Activated naive CD8-positive, alpha-beta T cell (primary cell): ENCODE data around the gene ZCCHC7.
"Not testable (repeated sequence)": the region's sequence is repeated elsewhere in the genome, so short reads cannot be mapped to it uniquely, and the experiment has no call there.

Source experiments
- H3K27ac Mint-ChIP-seq: one replicate; pipeline ENCODE4 v1.8.0; 2021; ENCODE audit warnings: mixed read lengths
- H3K27me3 Mint-ChIP-seq: one replicate; pipeline ENCODE4 v1.8.0; 2021; ENCODE audit warnings: mixed read lengths
- H3K36me3 Mint-ChIP-seq: one replicate; pipeline ENCODE4 v1.8.0; 2021; ENCODE audit warnings: mixed read lengths
- H3K4me1 Mint-ChIP-seq: one replicate; pipeline ENCODE4 v1.8.0; 2021; ENCODE audit warnings: low read depth, mixed read lengths
- H3K4me3 Mint-ChIP-seq: one replicate; pipeline ENCODE4 v1.8.0; 2021; ENCODE audit warnings: mild to moderate bottlenecking, mixed read lengths
- H3K9me3 Mint-ChIP-seq: one replicate; pipeline ENCODE4 v1.8.0; 2021; ENCODE audit warnings: low read depth, mixed read lengths

Gene ZCCHC7

DNA sequence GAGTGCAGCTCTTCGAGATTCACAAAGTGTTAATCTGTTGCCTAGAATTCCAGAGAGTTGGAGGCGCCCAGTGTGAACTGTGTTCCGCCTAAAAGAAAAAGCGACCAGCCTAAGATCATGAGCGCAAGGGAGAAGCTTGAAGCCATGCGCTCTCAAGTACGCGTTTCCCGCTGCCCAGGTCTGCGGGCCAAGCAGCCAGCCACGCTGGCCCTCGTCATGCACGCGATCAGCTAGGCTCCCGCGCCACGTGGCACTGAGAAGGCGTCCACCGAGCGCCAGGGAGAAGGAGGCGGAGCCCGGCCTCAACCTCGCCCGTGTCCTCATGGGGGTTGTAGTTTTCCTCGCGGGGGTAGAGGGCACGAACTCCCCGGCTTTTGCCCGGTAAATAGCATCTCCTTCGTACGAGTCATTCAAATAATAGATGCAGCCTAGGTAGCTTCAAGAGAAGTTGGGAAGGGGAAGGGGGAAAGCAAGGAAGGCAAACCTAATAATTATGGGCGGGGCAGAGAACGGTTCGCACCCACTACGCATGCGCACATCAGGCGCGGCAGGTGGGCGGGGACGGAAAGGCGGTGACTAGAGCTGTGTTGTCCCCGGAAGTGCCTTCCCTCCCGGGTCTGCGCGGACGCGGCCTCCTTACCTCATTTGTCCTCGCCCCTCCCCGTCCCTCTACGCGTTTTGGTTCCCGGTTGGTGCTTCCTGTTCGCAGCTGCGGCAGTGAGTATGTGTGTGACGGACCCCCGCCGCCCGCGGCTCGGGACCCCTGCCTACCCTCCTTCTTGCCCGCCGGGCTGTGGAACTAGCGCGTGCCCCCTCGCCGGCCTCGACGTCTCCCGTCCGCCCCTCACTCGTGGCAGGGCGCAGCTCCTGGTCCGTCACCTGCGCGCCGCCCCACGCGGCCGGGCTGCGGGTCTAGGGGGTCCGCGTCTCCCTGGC lies at the start of gene ZCCHC7:
ZCCHC7 (plus strand) TSS at position 668 of the 936 bp plus-strand sequence.
- peaks cover 3% of the 10 kb centered on the region for H3K9me3 Mint-ChIP-seq
- H3K4me1 Mint-ChIP-seq: peaks cover 35% of the 10 kb centered on the region
- peak within 1 kb of the TSS; percentile 93 for H3K4me3 Mint-ChIP-seq
- peak within 1 kb of the TSS; percentile 97 for H3K27ac Mint-ChIP-seq
- no peaks in the 10 kb centered on the region for H3K27me3 Mint-ChIP-seq
- peaks cover 6% of the 10 kb centered on the region for H3K36me3 Mint-ChIP-seq

DNA sequence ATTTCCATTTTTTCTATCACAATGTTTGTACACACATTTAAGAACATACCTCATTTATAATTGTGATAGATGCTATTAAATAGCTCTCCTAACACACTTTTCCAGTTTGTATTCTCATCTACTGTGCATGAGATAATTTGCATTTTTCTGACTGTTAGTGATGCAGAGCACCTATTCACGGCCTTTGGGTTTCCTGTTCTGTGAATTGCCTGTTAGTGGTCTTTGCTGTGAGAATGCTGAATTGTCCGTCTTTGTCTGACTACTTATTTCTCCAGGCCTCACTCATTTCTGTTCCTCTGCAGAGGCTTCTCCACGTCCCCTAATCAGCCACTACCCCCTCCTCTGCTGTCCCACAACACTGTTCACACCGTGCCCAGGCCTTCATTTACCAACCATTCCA lies 45.6 kb upstream of the ZCCHC7 start:
- not testable (repeated sequence) for H3K4me3 Mint-ChIP-seq, H3K4me1 Mint-ChIP-seq, H3K36me3 Mint-ChIP-seq, H3K27ac Mint-ChIP-seq, H3K27me3 Mint-ChIP-seq, H3K9me3 Mint-ChIP-seq

DNA sequence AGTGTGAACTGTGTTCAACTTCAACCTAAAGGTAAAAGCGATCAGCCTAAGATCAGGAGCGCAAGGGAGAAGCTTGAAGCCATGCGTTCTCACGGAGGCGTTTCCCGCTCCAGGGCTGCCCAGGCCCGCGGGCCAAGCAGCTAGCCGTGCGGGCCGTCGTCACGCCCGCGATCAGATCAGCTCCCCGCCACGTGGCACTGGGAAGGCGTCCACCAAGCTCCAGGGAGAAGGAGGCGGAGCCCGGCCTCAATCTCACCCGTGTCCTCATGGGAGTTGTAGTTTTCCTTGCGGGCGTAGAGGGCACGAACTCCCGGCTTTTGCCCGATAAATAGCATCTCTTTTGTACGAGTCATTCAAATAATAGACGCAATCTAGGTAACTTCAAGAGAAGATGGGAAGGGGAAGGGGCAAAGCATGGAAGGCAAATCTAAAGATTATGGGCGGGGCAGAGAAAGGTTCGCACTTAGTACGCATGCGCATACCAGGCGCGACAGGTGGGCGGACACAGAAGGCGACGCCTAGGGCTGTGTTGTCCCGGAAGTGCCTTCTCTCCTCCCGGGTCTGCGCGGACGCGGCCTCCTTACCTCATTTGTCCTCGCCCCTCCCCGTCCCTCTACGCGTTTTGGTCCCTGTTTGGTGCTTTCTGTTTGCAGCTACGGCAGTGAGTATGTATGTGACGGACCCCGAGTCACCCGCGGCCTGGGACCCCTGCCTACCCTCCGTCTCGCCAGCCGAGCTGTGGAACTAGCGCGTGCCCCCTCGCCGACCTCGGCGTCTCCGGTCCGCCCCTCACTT lies 40.8 kb upstream of the ZCCHC7 start:
- Mint-ChIP-seq H3K4me1 (peaks cover 39% of the 10 kb centered on the region), H3K36me3 (peaks cover 8% of the 10 kb centered on the region), H3K27me3 (peaks cover 2% of the 10 kb centered on the region), H3K27ac (peak overlapping the region; percentile 96), H3K9me3 (no peaks in the 10 kb centered on the region), H3K4me3 (peak overlapping the region; percentile 91)

DNA sequence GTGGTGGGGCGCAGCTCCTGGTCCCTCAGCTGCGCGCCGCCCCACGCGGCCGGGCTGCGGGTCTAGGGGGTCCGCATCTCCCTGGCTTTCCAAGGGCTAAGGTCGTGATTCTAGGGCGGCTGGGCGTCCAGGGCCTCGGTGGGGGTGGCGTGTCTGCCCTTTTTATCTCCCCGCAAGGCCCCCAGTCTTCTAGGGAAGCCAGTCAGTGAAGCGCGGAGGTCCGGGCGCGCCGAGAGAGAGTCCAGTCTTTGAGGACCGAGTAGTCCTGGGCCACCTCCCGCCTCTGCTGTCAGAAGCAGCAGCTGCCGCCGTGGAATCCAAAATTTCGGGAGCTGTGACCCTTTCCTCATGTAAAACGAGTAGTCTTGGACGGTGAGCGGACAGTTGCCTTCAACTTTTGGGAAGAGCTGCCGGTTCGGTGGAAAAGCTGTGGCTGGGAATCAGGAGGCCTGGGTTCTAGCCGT lies 40.2 kb upstream of the ZCCHC7 start:
- Mint-ChIP-seq H3K27ac (peak overlapping the region; percentile 96), H3K4me3 (peak overlapping the region; percentile 91), H3K36me3 (peaks cover 11% of the 10 kb centered on the region), H3K4me1 (peaks cover 45% of the 10 kb centered on the region)
- not testable (repeated sequence) for H3K9me3 Mint-ChIP-seq, H3K27me3 Mint-ChIP-seq

DNA sequence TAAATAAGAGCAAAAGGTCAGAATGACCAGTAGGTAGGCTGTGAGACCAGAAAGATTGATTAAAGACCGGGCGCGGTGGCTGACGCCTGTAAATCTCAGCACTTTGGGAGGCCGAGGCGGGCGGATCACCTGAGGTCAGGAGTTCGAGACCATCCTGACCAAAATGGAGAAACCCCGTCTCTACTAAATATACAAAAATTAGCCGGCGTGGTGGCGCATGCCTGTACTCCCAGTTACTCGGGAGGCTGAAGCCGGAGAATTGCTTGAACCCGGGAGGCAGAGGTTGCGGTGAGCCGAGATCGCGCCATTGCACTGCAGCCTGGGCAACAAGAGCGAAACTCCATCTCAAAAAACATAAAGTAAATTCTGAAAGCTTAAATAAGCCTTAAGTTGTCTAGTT lies 38.9 kb upstream of the ZCCHC7 start:
- H3K27ac Mint-ChIP-seq, H3K9me3 Mint-ChIP-seq, H3K27me3 Mint-ChIP-seq: not testable (repeated sequence)
- H3K36me3 Mint-ChIP-seq: peaks cover 17% of the 10 kb centered on the region
- H3K4me3 Mint-ChIP-seq: peak overlapping the region; percentile 91
- peaks cover 49% of the 10 kb centered on the region for H3K4me1 Mint-ChIP-seq

DNA sequence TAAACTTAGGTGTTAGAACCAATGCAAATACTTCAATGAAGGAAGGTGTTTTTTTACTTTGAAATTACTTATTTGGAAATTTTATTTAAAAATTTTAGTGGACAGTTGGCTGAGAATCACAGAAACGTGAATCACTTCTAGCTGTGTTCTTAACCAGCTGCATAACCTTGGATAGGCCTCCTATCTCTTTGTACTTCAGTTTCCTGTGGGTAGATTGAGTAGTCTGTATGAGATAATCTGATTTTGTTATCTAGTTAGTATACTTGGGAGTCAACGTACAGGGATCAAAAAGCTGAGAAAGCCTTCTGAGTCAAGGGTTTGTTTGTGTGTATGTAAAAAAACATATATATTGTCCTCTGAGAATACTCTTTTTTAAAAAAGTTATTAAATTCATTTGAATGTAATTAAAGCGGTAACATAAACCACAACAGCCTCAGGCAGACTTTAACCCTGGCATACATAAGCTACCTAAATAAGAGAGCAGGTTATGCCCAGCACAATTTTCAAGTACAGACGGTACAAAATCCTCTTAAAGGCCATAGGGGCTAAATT lies 38.1 kb upstream of the ZCCHC7 start:
- no peak overlapping the region for H3K27ac Mint-ChIP-seq
- peaks cover 53% of the 10 kb centered on the region for H3K4me1 Mint-ChIP-seq
- peaks cover 25% of the 10 kb centered on the region for H3K36me3 Mint-ChIP-seq
- H3K27me3 Mint-ChIP-seq: no peaks in the 10 kb centered on the region
- no peaks in the 10 kb centered on the region for H3K9me3 Mint-ChIP-seq
- peak overlapping the region; percentile 91 for H3K4me3 Mint-ChIP-seq

DNA sequence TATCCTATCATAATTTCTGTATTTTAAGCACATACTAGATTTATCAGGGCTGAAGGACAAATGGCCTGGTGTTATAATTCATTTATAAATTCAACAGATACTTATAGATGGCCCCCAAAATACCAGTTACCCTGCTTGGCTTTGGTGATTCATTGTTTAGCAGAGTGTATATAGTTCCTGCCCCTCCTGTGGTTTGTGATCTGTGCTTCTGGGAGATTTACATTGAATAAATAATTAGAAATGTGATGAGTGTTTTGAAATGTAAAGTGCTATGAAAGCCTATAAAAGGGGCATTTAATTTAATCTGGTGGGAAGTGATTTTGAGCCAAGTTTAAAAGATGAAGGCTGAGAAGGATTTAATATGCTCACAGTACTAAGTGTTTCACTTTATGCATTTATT lies 36.7 kb upstream of the ZCCHC7 start:
- Mint-ChIP-seq H3K36me3 (peaks cover 30% of the 10 kb centered on the region), H3K27ac (no peak overlapping the region), H3K9me3 (no peaks in the 10 kb centered on the region), H3K27me3 (no peaks in the 10 kb centered on the region), H3K4me1 (peaks cover 57% of the 10 kb centered on the region), H3K4me3 (peak overlapping the region; percentile 46)

DNA sequence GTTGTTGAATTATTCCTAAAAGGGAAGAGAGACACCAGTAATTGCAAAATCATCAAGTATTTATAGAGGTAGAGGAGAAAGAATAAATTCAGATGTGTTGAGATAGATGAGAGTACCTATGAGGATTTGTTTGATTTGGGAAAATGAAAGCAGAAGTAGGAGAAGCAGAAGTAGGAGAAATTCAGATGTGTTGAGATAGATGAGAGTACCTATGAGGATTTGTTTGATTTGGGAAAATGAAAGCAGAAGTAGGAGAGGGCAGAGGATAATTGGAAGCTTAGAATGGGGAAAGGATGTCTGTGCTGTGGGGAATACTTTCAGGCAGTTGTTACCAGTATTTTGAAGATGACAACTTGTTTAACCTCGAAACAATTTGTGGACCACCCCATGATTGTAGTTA lies 35.1 kb upstream of the ZCCHC7 start:
- H3K4me1 Mint-ChIP-seq: peaks cover 60% of the 10 kb centered on the region
- H3K27ac Mint-ChIP-seq: no peak overlapping the region
- no peaks in the 10 kb centered on the region for H3K27me3 Mint-ChIP-seq
- H3K9me3 Mint-ChIP-seq: no peaks in the 10 kb centered on the region
- peaks cover 35% of the 10 kb centered on the region for H3K36me3 Mint-ChIP-seq
- H3K4me3 Mint-ChIP-seq: no peak overlapping the region

DNA sequence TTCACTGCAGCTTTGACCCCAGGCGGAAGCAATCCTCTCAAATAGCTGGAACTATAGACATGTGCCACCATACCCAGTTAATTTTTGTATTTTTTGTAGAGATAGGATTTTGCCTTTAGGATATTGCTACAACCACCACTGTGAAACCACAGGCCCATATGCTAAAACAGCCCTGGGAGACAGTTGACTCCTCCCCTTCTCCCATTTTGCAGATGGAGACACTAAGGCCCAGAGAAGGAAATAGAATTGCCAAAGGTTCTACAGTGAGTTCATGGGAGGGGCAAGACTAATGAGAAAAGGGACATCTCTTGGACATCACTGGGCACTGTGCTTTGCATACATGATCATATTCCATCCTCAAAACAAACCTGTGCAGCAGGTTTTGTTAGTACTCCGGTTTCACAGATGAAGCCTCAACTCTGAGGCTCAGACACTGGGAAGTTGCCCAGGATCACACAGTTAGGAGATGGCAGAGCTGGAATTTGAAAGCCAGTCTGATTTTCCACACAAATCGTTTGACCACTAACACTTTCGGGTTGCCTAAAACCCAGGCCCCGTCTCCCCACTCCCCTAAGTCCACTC lies 27.6 kb upstream of the ZCCHC7 start:
- H3K27ac Mint-ChIP-seq: not testable (repeated sequence)
- peaks cover 14% of the 10 kb centered on the region for H3K36me3 Mint-ChIP-seq

DNA sequence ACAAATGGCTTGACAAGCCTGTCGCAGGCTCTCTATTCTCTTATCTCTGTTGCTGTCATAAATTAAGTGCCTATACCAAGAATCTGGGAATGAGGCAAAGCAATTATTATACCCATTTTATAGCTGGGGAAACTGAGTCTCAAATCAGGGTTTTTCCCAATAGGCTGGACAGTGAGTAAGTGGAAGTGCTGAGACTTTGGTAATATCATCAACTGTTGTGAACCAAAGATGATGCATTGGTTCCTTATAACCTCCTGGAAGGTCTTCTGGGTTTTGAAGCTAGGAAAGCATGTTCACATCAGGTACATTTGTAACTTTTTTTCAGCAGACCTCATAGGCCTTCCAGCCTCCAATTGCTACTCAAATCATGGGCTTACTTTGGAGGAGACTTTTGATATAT lies 25.6 kb upstream of the ZCCHC7 start:
- H3K36me3 Mint-ChIP-seq: peaks cover 5% of the 10 kb centered on the region

More for the DNA sequence above, 27.6 kb upstream of the ZCCHC7 start:
- H3K4me3 Mint-ChIP-seq, H3K9me3 Mint-ChIP-seq, H3K27me3 Mint-ChIP-seq: not testable (repeated sequence)
- H3K4me1 Mint-ChIP-seq: peaks cover 11% of the 10 kb centered on the region

DNA sequence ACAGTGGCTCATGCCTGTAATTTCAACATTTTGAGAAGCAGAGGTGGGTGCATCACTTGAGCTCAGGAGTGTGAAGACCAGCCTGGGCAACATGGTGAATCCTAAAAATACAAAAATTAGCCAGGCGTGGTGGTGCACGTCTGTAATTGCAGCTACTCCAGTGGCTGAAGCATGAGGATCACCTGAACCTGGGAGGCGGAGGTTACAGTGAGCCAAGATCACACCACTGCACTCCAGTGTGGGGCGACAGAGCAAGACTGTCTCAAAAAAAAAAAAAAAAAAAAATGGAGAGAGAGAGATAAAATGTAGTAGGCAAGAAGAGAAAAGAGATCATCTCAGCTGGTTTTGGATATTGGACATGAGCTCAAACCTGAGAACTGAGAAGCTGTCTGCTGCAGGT lies 23.7 kb upstream of the ZCCHC7 start:
- H3K4me1 Mint-ChIP-seq: no peaks in the 10 kb centered on the region
- H3K27ac Mint-ChIP-seq: no peak overlapping the region
- H3K36me3 Mint-ChIP-seq: peaks cover 5% of the 10 kb centered on the region
- H3K9me3 Mint-ChIP-seq: no peaks in the 10 kb centered on the region
- no peak overlapping the region for H3K4me3 Mint-ChIP-seq
- H3K27me3 Mint-ChIP-seq: no peaks in the 10 kb centered on the region

More for the DNA sequence above, 25.6 kb upstream of the ZCCHC7 start:
- H3K4me3 Mint-ChIP-seq: no peak overlapping the region
- H3K9me3 Mint-ChIP-seq: no peaks in the 10 kb centered on the region
- no peaks in the 10 kb centered on the region for H3K27me3 Mint-ChIP-seq
- H3K4me1 Mint-ChIP-seq: peaks cover 4% of the 10 kb centered on the region
- H3K27ac Mint-ChIP-seq: no peak overlapping the region

DNA sequence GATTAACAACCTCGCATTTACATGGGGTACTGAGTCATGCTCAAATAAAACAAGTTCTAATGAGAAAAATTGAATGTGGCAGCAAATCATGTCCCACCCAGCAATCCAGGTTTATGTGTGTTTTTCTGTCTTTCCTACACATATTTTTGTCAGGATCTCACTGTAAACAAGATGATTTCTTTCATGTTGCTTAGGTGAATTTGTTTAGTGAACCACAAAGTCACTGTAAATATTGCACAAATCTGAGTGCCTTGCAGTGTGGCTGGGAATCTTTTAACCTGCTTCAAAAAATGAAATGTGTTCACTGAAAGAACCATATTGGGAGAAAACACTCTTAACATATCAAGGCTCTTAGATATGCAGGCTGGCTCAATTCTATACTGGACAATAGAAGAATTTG lies 23.1 kb upstream of the ZCCHC7 start:
- Mint-ChIP-seq H3K27me3 (no peaks in the 10 kb centered on the region), H3K4me1 (no peaks in the 10 kb centered on the region)

DNA sequence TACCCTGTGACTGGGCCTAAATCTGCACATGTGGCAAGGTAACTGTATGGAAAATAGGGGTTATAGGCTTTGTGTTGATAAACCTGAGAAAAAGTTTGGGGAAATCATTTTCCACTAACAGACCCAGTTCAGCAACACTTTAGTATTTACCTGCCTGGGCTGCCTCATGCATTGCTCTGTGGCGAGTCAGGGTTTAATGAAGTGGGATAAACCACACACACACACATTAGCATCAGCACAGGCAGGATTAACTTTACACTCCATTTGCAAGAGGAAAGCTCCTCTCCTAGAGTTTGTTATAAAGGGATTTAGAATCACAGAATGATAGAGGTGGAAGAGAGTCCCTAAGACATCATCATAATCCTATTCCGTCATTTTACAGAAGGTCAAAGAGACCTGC lies 20.0 kb upstream of the ZCCHC7 start:
- Mint-ChIP-seq H3K36me3 (peaks cover 2% of the 10 kb centered on the region), H3K27me3 (peaks cover 3% of the 10 kb centered on the region), H3K4me1 (peaks cover 3% of the 10 kb centered on the region), H3K9me3 (no peaks in the 10 kb centered on the region), H3K4me3 (no peak overlapping the region), H3K27ac (no peak overlapping the region)

More for the DNA sequence above, 23.1 kb upstream of the ZCCHC7 start:
- Mint-ChIP-seq H3K4me3 (no peak overlapping the region), H3K36me3 (peaks cover 3% of the 10 kb centered on the region), H3K9me3 (no peaks in the 10 kb centered on the region), H3K27ac (no peak overlapping the region)

DNA sequence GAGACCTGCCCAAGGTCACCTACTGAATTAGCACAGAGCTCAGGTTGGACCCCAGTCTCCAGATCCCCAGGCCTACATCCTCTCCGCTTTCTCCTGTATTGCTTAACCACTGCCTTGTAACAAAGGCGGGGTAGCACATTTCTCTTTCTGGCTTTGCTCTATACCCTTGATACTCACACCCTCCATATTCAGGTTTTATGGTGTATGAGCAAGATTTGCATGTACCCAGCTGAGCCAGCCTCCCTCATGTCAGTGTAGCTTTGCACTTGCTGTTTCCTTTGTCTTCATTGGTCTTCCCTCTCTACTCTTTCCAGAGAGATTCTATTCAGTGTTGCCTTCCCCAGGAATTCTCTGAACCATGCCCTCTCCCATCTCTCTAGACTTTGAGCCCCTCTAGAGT lies 19.6 kb upstream of the ZCCHC7 start:
- Mint-ChIP-seq H3K27ac (no peak overlapping the region), H3K9me3 (no peaks in the 10 kb centered on the region), H3K27me3 (peaks cover 3% of the 10 kb centered on the region), H3K36me3 (peaks cover 2% of the 10 kb centered on the region), H3K4me3 (no peak overlapping the region), H3K4me1 (peaks cover 3% of the 10 kb centered on the region)

DNA sequence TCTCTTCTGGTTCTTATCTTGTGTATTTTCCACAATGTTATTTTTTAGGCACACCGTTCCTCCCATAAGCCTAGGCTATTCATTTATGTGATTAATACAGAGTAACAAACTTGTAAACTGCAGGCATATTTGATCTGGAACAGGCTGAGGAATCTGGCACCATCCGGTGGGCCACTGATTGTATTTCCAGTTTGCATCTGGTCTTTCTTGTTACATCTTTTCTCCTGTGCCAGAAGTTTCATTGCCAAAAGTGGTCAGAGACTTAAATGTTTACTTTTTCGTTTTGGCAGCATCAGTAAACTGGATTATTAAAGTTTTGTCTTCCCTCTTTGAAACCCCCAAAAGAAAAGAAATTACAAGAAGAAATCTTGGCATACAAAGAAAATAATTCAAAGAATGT lies 17.9 kb upstream of the ZCCHC7 start:
- Mint-ChIP-seq H3K4me3 (no peak overlapping the region), H3K9me3 (no peaks in the 10 kb centered on the region), H3K4me1 (peaks cover 15% of the 10 kb centered on the region), H3K27ac (no peak overlapping the region), H3K36me3 (peaks cover 4% of the 10 kb centered on the region), H3K27me3 (peaks cover 3% of the 10 kb centered on the region)
